Astrocyte (in vitro differentiated cells and primary cell): ENCODE data around the gene RIMBP2. TPM values are rescaled to one million over a fixed set of nuclear protein-coding genes. Genes with fewer than 3 reads are reported as not detected.

Experiments
- DNase-seq: peaks from one replicate; pipeline ENCODE4 v3.0.0-alpha.2; 2010; ENCODE audit warnings: low read depth
- FAIRE-seq: peaks from 2 replicates; lab custom pipeline; 2011; peaks lifted over from hg19 to GRCh38; lab: Jason Lieb, UNC
- H2AFZ ChIP-seq: 2 replicates; pipeline ENCODE4 v1.6.0; 2012; ENCODE audit warnings: low read depth, low read length, inconsistent platforms
- H3K27ac ChIP-seq: 2 replicates; pipeline ENCODE4 v1.5.1; 2011; ENCODE audit warnings: low read depth, low read length, inconsistent platforms
- H3K27me3 ChIP-seq: 2 replicates; pipeline ENCODE4 v1.6.0; 2011; ENCODE audit warnings: low read length, inconsistent platforms; ENCODE audit not compliant: insufficient read depth
- H3K36me3 ChIP-seq: 2 replicates; pipeline ENCODE4 v1.5.1; 2011; ENCODE audit warnings: low read length, inconsistent platforms; ENCODE audit not compliant: insufficient read depth
- H3K4me1 ChIP-seq: 2 replicates; pipeline ENCODE4 v1.5.1; 2011; ENCODE audit warnings: low read length, inconsistent platforms; ENCODE audit not compliant: insufficient read depth
- H3K4me2 ChIP-seq: 2 replicates; pipeline ENCODE4 v1.6.0; 2012; ENCODE audit warnings: low read length, inconsistent platforms
- H3K4me3 ChIP-seq: 2 replicates; pipeline ENCODE4 v1.5.1; 2011; ENCODE audit warnings: low read depth, mild to moderate bottlenecking, low read length, inconsistent platforms; ENCODE audit not compliant: insufficient read depth
- H3K79me2 ChIP-seq: 2 replicates; pipeline ENCODE4 v1.6.0; 2012; ENCODE audit warnings: mild to moderate bottlenecking, low read length, inconsistent platforms; ENCODE audit not compliant: insufficient read depth
- H3K9ac ChIP-seq: 2 replicates; pipeline ENCODE4 v1.6.0; 2012; ENCODE audit warnings: mild to moderate bottlenecking, low read length, inconsistent platforms
- H3K9me3 ChIP-seq: 2 replicates; pipeline ENCODE4 v1.5.1; 2012; ENCODE audit warnings: low read depth, mild to moderate bottlenecking, low read length, inconsistent platforms; ENCODE audit not compliant: insufficient read depth
- H4K20me1 ChIP-seq: 2 replicates; pipeline ENCODE4 v1.6.0; 2012; ENCODE audit warnings: low read length, inconsistent platforms; ENCODE audit not compliant: insufficient read depth
- H3K27ac Mint-ChIP-seq: one replicate; pipeline ENCODE4 v1.8.0; 2021; ENCODE audit warnings: mild to moderate bottlenecking, mixed read lengths; ENCODE audit not compliant: unreplicated experiment
- H3K27me3 Mint-ChIP-seq: one replicate; pipeline ENCODE4 v1.8.0; 2021; ENCODE audit warnings: low read depth, mixed read lengths; ENCODE audit not compliant: unreplicated experiment
- H3K36me3 Mint-ChIP-seq: one replicate; pipeline ENCODE4 v1.8.0; 2021; ENCODE audit warnings: low read depth, mixed read lengths; ENCODE audit not compliant: unreplicated experiment
- H3K4me1 Mint-ChIP-seq: one replicate; pipeline ENCODE4 v1.8.0; 2021; ENCODE audit warnings: low read depth, mixed read lengths; ENCODE audit not compliant: unreplicated experiment
- H3K4me3 Mint-ChIP-seq: one replicate; pipeline ENCODE4 v1.8.0; 2021; ENCODE audit warnings: mild to moderate bottlenecking, moderate library complexity, mixed read lengths; ENCODE audit not compliant: unreplicated experiment
- H3K9me3 Mint-ChIP-seq: one replicate; pipeline ENCODE4 v1.8.0; 2021; ENCODE audit warnings: mild to moderate bottlenecking, mixed read lengths; ENCODE audit not compliant: unreplicated experiment
- CTCF ChIP-seq: IDR thresholded peaks from 2 replicates; pipeline ENCODE4 v1.5.1; 2011; ENCODE audit warnings: low read depth, mild to moderate bottlenecking, inconsistent platforms, low read length, moderate library complexity; ENCODE audit not compliant: insufficient read depth
- EZH2 ChIP-seq: IDR thresholded peaks from 2 replicates; pipeline ENCODE4 v1.6.1; 2012; ENCODE audit warnings: mild to moderate bottlenecking, low read length, inconsistent platforms; ENCODE audit not compliant: insufficient read depth
- total RNA-seq: library from RNA; stranded (reverse); gene quantifications from 2 replicates; pipeline ENCODE4 v1.2.1, GENCODE V29; 2021

The RIMBP2 gene
- total RNA-seq, 1 donor from 2014 or later = 2.2 TPM

DNA sequence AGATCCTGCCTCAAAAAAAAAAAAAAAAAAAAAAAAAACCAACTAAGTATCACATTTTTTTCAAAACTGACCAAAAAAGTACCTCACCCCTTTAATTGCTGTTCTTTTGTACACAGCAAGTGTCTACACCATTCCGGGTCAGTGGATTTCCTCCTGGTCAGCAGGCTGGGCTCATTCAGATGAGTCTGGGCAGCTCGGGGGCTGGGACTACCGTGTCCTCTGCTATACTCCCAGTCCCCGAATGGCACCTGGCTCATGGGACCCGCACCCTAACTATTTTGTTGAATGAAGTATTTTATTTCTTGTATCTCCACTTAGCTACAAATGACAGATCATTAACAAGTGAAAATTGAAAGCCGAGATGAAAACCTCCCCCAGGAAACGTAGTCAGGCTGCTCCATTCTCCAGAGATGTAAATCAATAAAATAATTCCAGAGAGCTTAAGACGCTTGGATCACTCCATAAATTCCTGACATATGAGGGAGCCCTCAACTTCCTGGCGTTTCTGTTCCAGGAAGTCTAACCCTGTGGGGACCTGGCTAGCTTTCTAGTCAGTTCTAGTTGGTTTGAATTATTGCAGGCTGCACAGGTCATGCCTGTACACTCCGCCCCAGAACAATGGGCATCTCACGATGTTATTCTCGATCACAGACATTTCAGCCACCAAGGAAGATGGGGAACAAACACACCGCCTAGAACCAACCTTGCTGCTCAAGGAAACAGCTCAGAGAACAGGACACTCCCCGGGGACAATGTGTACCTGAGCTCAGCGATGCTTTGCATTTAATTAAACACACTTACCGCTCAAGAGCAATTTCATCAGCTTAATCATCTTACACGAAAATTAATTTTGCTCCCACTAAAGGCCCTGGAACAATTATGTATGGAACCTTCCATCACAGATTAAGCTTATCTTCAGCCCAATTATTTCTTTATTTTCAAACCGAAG lies 76.3 kb downstream of the RIMBP2 start:
- FAIRE-seq (no peak), DNase-seq (no peak)
- Histone ChIP-seq H3K4me1 (no peaks in the 10 kb centered on the region), H3K79me2 (no peaks in the 10 kb centered on the region), H3K36me3 (no peaks in the 10 kb centered on the region), H3K4me3 (no peak overlapping the region), H3K27ac (no peak overlapping the region), H3K9ac (no peak overlapping the region), H3K27me3 (no peaks in the 10 kb centered on the region), H3K4me2 (no peak overlapping the region), H4K20me1 (no peaks in the 10 kb centered on the region), H2AFZ (no peak overlapping the region), H3K9me3 (peaks cover 9% of the 10 kb centered on the region)
- H3K9me3 Mint-ChIP-seq = peaks cover 13% of the 10 kb centered on the region
- H3K4me1 Mint-ChIP-seq = no peaks in the 10 kb centered on the region
- H3K27ac Mint-ChIP-seq = no peak overlapping the region
- TF ChIP-seq EZH2 = no peak
- no peak for TF ChIP-seq CTCF
- no peak overlapping the region for H3K4me3 Mint-ChIP-seq
- H3K36me3 Mint-ChIP-seq = peaks cover 4% of the 10 kb centered on the region
- H3K27me3 Mint-ChIP-seq = peaks cover 3% of the 10 kb centered on the region

DNA sequence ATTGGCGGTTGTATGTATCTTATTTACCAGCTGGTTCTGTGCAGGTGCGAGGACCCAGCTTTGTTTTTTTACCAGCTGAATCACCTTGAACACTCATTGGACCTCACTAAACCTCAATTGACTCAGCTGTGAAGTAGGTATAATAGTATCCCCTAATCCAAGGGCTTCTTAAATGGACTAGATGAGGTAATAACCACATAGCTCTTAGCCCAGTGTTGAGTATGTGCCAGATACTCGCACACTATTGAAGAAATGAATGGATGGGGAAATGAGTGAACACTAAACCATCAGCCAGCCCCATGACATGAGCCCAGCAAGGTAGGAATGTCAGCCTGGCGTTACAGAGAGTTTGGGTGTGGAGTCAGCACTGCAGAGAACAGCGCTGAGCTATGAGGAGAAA lies 79.7 kb downstream of the RIMBP2 start:
- H3K27ac Mint-ChIP-seq = no peak overlapping the region
- no peak for TF ChIP-seq CTCF
- TF ChIP-seq EZH2 = no peak

GRCh38 chr12:130634866-130635265 lies 81.2 kb downstream of the RIMBP2 start:
- Histone ChIP-seq H3K4me3 (no peak overlapping the region), H3K27ac (no peak overlapping the region), H3K9me3 (peaks cover 3% of the 10 kb centered on the region), H3K27me3 (no peaks in the 10 kb centered on the region), H3K79me2 (no peaks in the 10 kb centered on the region), H3K4me2 (no peak overlapping the region), H3K9ac (no peak overlapping the region), H2AFZ (no peak overlapping the region), H3K36me3 (no peaks in the 10 kb centered on the region), H4K20me1 (no peaks in the 10 kb centered on the region), H3K4me1 (no peaks in the 10 kb centered on the region)
- DNase-seq (no peak), FAIRE-seq (no peak)
- no peak overlapping the region for H3K27ac Mint-ChIP-seq
- no peak overlapping the region for H3K4me3 Mint-ChIP-seq
- H3K4me1 Mint-ChIP-seq = no peaks in the 10 kb centered on the region
- H3K36me3 Mint-ChIP-seq = no peaks in the 10 kb centered on the region
- TF ChIP-seq CTCF (no peak), EZH2 (no peak)
- peaks cover 9% of the 10 kb centered on the region for H3K9me3 Mint-ChIP-seq
- H3K27me3 Mint-ChIP-seq = peaks cover 6% of the 10 kb centered on the region

More for the DNA sequence above, 79.7 kb downstream of the RIMBP2 start:
- Histone ChIP-seq H3K4me3 (no peak overlapping the region), H3K27ac (no peak overlapping the region), H2AFZ (no peak overlapping the region), H4K20me1 (no peaks in the 10 kb centered on the region), H3K4me2 (no peak overlapping the region), H3K36me3 (no peaks in the 10 kb centered on the region), H3K4me1 (no peaks in the 10 kb centered on the region), H3K9me3 (peaks cover 3% of the 10 kb centered on the region), H3K27me3 (no peaks in the 10 kb centered on the region), H3K9ac (no peak overlapping the region), H3K79me2 (no peaks in the 10 kb centered on the region)
- DNase-seq (no peak), FAIRE-seq (no peak)
- Mint-ChIP-seq H3K4me3 (no peak overlapping the region), H3K4me1 (no peaks in the 10 kb centered on the region), H3K9me3 (peaks cover 9% of the 10 kb centered on the region), H3K27me3 (peaks cover 6% of the 10 kb centered on the region), H3K36me3 (peaks cover 2% of the 10 kb centered on the region)
